Mesendoderm (in vitro differentiated cells): ENCODE measurements around the gene MXRA7.

Experiments used
- DNase-seq: peaks from one replicate; pipeline ENCODE4 v3.0.0; 2013
- H2AK5ac ChIP-seq: 2 replicates; pipeline ENCODE4 v1.6.1; 2013; ENCODE audit warnings: low read length, inconsistent platforms
- H2BK120ac ChIP-seq: 2 replicates; pipeline ENCODE4 v1.6.1; 2013; ENCODE audit warnings: low read depth, mild to moderate bottlenecking, low read length, moderate library complexity, mixed read lengths
- H2BK15ac ChIP-seq: replicated peaks from 2 replicates; pipeline ENCODE4 v1.6.1; 2013; ENCODE audit warnings: low read depth, mild to moderate bottlenecking, moderate library complexity
- H2BK5ac ChIP-seq: 2 replicates; pipeline ENCODE4 v1.6.1; 2013; ENCODE audit warnings: low read length, inconsistent platforms
- H3K18ac ChIP-seq: 2 replicates; pipeline ENCODE4 v1.6.1; 2013; ENCODE audit warnings: mild to moderate bottlenecking, low read length, mixed read lengths
- H3K23ac ChIP-seq: one replicate; pipeline ENCODE4 v1.6.1; 2013; ENCODE audit warnings: low read length
- H3K27ac ChIP-seq: 2 replicates; pipeline ENCODE4 v1.5.1; 2013; ENCODE audit warnings: low read depth, mild to moderate bottlenecking, inconsistent platforms, low read length, moderate library complexity
- H3K27me3 ChIP-seq: 2 replicates; pipeline ENCODE4 v1.6.1; 2013; ENCODE audit warnings: low read length, control low read depth, mild to moderate bottlenecking, inconsistent platforms; ENCODE audit not compliant: insufficient read depth, poor library complexity
- H3K36me3 ChIP-seq: 2 replicates; pipeline ENCODE4 v1.6.1; 2013; ENCODE audit warnings: low read length, inconsistent platforms; ENCODE audit not compliant: control insufficient read depth, insufficient read depth
- H3K4ac ChIP-seq: one replicate; pipeline ENCODE4 v1.6.1; 2013; ENCODE audit warnings: low read depth, mild to moderate bottlenecking, low read length, moderate library complexity
- H3K4me1 ChIP-seq: 2 replicates; pipeline ENCODE4 v1.6.1; 2013; ENCODE audit warnings: low read depth, low read length, inconsistent platforms; ENCODE audit not compliant: control insufficient read depth
- H3K4me2 ChIP-seq: 2 replicates; pipeline ENCODE4 v1.6.1; 2013; ENCODE audit warnings: low read length
- H3K4me3 ChIP-seq: 2 replicates; pipeline ENCODE4 v1.5.1; 2013; ENCODE audit warnings: mild to moderate bottlenecking, low read length
- H3K56ac ChIP-seq: one replicate; pipeline ENCODE4 v1.6.1; 2013; ENCODE audit warnings: low read length
- H3K79me1 ChIP-seq: 2 replicates; pipeline ENCODE4 v1.6.1; 2013; ENCODE audit warnings: low read length, inconsistent platforms
- H3K79me2 ChIP-seq: 2 replicates; pipeline ENCODE4 v1.6.1; 2013; ENCODE audit warnings: mild to moderate bottlenecking, low read length; ENCODE audit not compliant: control insufficient read depth, insufficient read depth
- H3K9ac ChIP-seq: 2 replicates; pipeline ENCODE4 v1.6.1; 2013; ENCODE audit warnings: low read length, inconsistent platforms
- H4K5ac ChIP-seq: one replicate; pipeline ENCODE4 v1.6.1; 2013; ENCODE audit warnings: low read length
- H4K8ac ChIP-seq: one replicate; pipeline ENCODE4 v1.6.1; 2013; ENCODE audit warnings: low read depth, mild to moderate bottlenecking, control low read depth, low read length, moderate library complexity
- WGBS: extraction: QIAGEN DNeasy Blood & Tissue Kit; methylation state at CpG from one replicate; pipeline ENCODE4 v1.1.7; 2013; ENCODE audit warnings: low lambda C conversion rate, missing lambda C conversion rate; ENCODE audit not compliant: insufficient coverage; ENCODE audit errors: extremely low coverage; 5-methylcytosine and 5-hydroxymethylcytosine counted together

The MXRA7 gene

GRCh38 chr17:76685846-76686245 lies 24.9 kb downstream of the MXRA7 start:
- H2AK5ac ChIP-seq, result no peak overlapping the region
- no peaks in the 10 kb centered on the region for H3K27me3 ChIP-seq
- no peak overlapping the region for H2BK120ac ChIP-seq
- no peak overlapping the region for H3K4me3 ChIP-seq
- no peak overlapping the region for H3K27ac ChIP-seq
- H3K9ac ChIP-seq, result no peak overlapping the region
- H3K4ac ChIP-seq, result no peak overlapping the region
- no peak overlapping the region for H3K18ac ChIP-seq
- no peak overlapping the region for H3K4me2 ChIP-seq
- no peak overlapping the region for H4K5ac ChIP-seq
- H3K79me2 ChIP-seq, result no peaks in the 10 kb centered on the region
- no peak overlapping the region for H2BK5ac ChIP-seq
- H3K23ac ChIP-seq, result no peak overlapping the region
- no peak overlapping the region for H2BK15ac ChIP-seq
- H3K79me1 ChIP-seq, result no peaks in the 10 kb centered on the region
- H3K4me1 ChIP-seq, result no peaks in the 10 kb centered on the region
- no CpG with 5 or more reads among the region's 8 CpGs for WGBS
- no peak for DNase-seq
- no peaks in the 10 kb centered on the region for H3K36me3 ChIP-seq
- H4K8ac ChIP-seq, result no peak overlapping the region
- H3K56ac ChIP-seq, result no peak overlapping the region

- Histone ChIP-seq H3K27ac (no peak overlapping the region), H2AK5ac (no peak overlapping the region), H3K4me2 (no peak overlapping the region), H2BK5ac (no peak overlapping the region), H3K4me1 (no peaks in the 10 kb centered on the region), H3K56ac (no peak overlapping the region), H3K4me3 (no peak overlapping the region), H2BK15ac (no peak overlapping the region), H3K36me3 (no peaks in the 10 kb centered on the region), H3K18ac (no peak overlapping the region), H3K4ac (no peak overlapping the region), H3K79me1 (no peaks in the 10 kb centered on the region), H4K5ac (no peak overlapping the region), H3K9ac (no peak overlapping the region), H3K27me3 (no peaks in the 10 kb centered on the region), H3K79me2 (no peaks in the 10 kb centered on the region), H2BK120ac (no peak overlapping the region), H4K8ac (no peak overlapping the region), H3K23ac (no peak overlapping the region)
- no CpG with 5 or more reads among the region's 12 CpGs for WGBS
- no peak for DNase-seq
Measured at GRCh38 chr17:76685366-76685765, 25.4 kb downstream of the MXRA7 start.

- DNase-seq, result no peak
- Histone ChIP-seq H4K5ac (no peak overlapping the region), H3K79me2 (no peaks in the 10 kb centered on the region), H3K79me1 (no peaks in the 10 kb centered on the region), H3K18ac (no peak overlapping the region), H2AK5ac (no peak overlapping the region), H3K4me3 (no peak overlapping the region), H3K56ac (no peak overlapping the region), H4K8ac (no peak overlapping the region), H3K36me3 (no peaks in the 10 kb centered on the region), H3K27ac (no peak overlapping the region), H3K27me3 (no peaks in the 10 kb centered on the region), H3K9ac (no peak overlapping the region), H3K4me2 (no peak overlapping the region), H3K23ac (no peak overlapping the region), H2BK120ac (no peak overlapping the region), H3K4me1 (no peaks in the 10 kb centered on the region), H2BK5ac (no peak overlapping the region), H3K4ac (no peak overlapping the region), H2BK15ac (no peak overlapping the region)
- WGBS, result no CpG with 5 or more reads among the region's 7 CpGs
Measured at GRCh38 chr17:76684756-76685155, 26.0 kb downstream of the MXRA7 start.

- no CpG with 5 or more reads among the region's 25 CpGs for WGBS
- H3K4me1 ChIP-seq, result no peaks in the 10 kb centered on the region
- no peaks in the 10 kb centered on the region for H3K79me1 ChIP-seq
- no peak overlapping the region for H3K56ac ChIP-seq
- H2AK5ac ChIP-seq, result no peak overlapping the region
- H4K5ac ChIP-seq, result no peak overlapping the region
- H2BK15ac ChIP-seq, result no peak overlapping the region
- no peak for DNase-seq
- no peak overlapping the region for H2BK5ac ChIP-seq
- H3K4ac ChIP-seq, result no peak overlapping the region
- no peak overlapping the region for H3K27ac ChIP-seq
- no peaks in the 10 kb centered on the region for H3K36me3 ChIP-seq
- no peak overlapping the region for H3K9ac ChIP-seq
- no peaks in the 10 kb centered on the region for H3K79me2 ChIP-seq
- no peak overlapping the region for H2BK120ac ChIP-seq
- no peak overlapping the region for H3K18ac ChIP-seq
- H4K8ac ChIP-seq, result no peak overlapping the region
- no peaks in the 10 kb centered on the region for H3K27me3 ChIP-seq
- H3K23ac ChIP-seq, result no peak overlapping the region
- H3K4me2 ChIP-seq, result no peak overlapping the region
- no peak overlapping the region for H3K4me3 ChIP-seq
Measured at GRCh38 chr17:76683921-76684745, 26.6 kb downstream of the MXRA7 start.

GRCh38 chr17:76683011-76683755 lies 27.6 kb downstream of the MXRA7 start:
- H3K79me2 ChIP-seq, result no peaks in the 10 kb centered on the region
- DNase-seq, result peak; percentile 46
- H2BK15ac ChIP-seq, result no peak overlapping the region
- no peak overlapping the region for H3K4me3 ChIP-seq
- H3K27ac ChIP-seq, result no peak overlapping the region
- no peak overlapping the region for H3K18ac ChIP-seq
- H4K8ac ChIP-seq, result no peak overlapping the region
- no CpG with 5 or more reads among the region's 18 CpGs for WGBS
- H3K79me1 ChIP-seq, result no peaks in the 10 kb centered on the region
- H3K23ac ChIP-seq, result no peak overlapping the region
- H3K4me2 ChIP-seq, result no peak overlapping the region
- H3K9ac ChIP-seq, result no peak overlapping the region
- H2BK120ac ChIP-seq, result no peak overlapping the region
- no peaks in the 10 kb centered on the region for H3K4me1 ChIP-seq
- no peak overlapping the region for H2AK5ac ChIP-seq
- no peaks in the 10 kb centered on the region for H3K36me3 ChIP-seq
- no peak overlapping the region for H3K4ac ChIP-seq
- no peak overlapping the region for H4K5ac ChIP-seq
- no peaks in the 10 kb centered on the region for H3K27me3 ChIP-seq
- no peak overlapping the region for H3K56ac ChIP-seq
- H2BK5ac ChIP-seq, result no peak overlapping the region
